CD14-positive monocyte (primary cell): Measurements from ENCODE around the gene UNC5C. TPM values are rescaled to one million over a fixed set of nuclear protein-coding genes. Genes with fewer than 3 reads are reported as not detected.

Experiments
- DNase-seq, 3 donors: peaks; one replicate each; pipeline ENCODE4 v3.0.0-alpha.2; 2011 to 2022
- H2AFZ ChIP-seq: 2 replicates; pipeline ENCODE4 v1.6.0; 2012; ENCODE audit warnings: mild to moderate bottlenecking, low read depth, low read length, inconsistent platforms; ENCODE audit not compliant: insufficient read depth, poor library complexity, severe bottlenecking
- H3K27ac ChIP-seq, 2 donors: 1 replicate in 1 of 2; 2 replicates in 1 of 2; pipeline ENCODE4 v1.5.1; 2012 to 2013; ENCODE audit warnings: low read length in 2 of 2, control low read depth in 1 of 2, inconsistent platforms in 1 of 2, low read depth in 1 of 2, mild to moderate bottlenecking in 1 of 2
- H3K27me3 ChIP-seq, 2 donors: one replicate each; pipeline versions ENCODE4 v1.6.0 to v1.6.1; 2011 to 2013; ENCODE audit warnings: low read length in 2 of 2; ENCODE audit not compliant: control insufficient read depth in 2 of 2, insufficient read depth in 2 of 2
- H3K36me3 ChIP-seq, 2 donors: replicated peaks in 1 of 2; 1 replicate in 1 of 2; 2 replicates in 1 of 2; pipeline versions ENCODE4 v1.5.1 to v1.6.1; 2012 to 2013; ENCODE audit warnings: low read length in 2 of 2, control low read depth in 1 of 2, inconsistent platforms in 1 of 2, mild to moderate bottlenecking in 1 of 2; ENCODE audit not compliant: insufficient read depth in 2 of 2, control insufficient read depth in 1 of 2
- H3K4me1 ChIP-seq, 2 donors: 1 replicate in 1 of 2; 2 replicates in 1 of 2; pipeline versions ENCODE4 v1.5.1 to v1.6.1; 2012 to 2013; ENCODE audit warnings: low read length in 2 of 2, control low read depth in 1 of 2, inconsistent platforms in 1 of 2, mild to moderate bottlenecking in 1 of 2, moderate library complexity in 1 of 2; ENCODE audit not compliant: insufficient read depth in 2 of 2, control insufficient read depth in 1 of 2
- H3K4me2 ChIP-seq: replicated peaks from 2 replicates; pipeline ENCODE3; 2012; ENCODE audit warnings: low read length, moderate library complexity, mild to moderate bottlenecking; ENCODE audit not compliant: poor library complexity, severe bottlenecking; ENCODE audit errors: extremely low read depth
- H3K4me3 ChIP-seq, 3 experiments: fragments of 200-600 bp in 1 of 3; sonication (generic) in 1 of 3; replicated peaks in 1 of 3; 1 replicate in 2 of 3; 2 replicates in 1 of 3; pipeline ENCODE4 v1.5.1; 2011 to 2013; ENCODE audit warnings: low read length in 3 of 3, mild to moderate bottlenecking in 3 of 3, control low read depth in 2 of 3, low read depth in 2 of 3, inconsistent platforms in 1 of 3, moderate library complexity in 1 of 3
- H3K79me2 ChIP-seq: 2 replicates; pipeline ENCODE4 v1.6.0; 2012; ENCODE audit warnings: mild to moderate bottlenecking, control low read depth, inconsistent platforms, low read length, moderate library complexity; ENCODE audit not compliant: insufficient read depth
- H3K9ac ChIP-seq: 2 replicates; pipeline ENCODE4 v1.6.0; 2017; ENCODE audit warnings: low read length, mild to moderate bottlenecking; ENCODE audit not compliant: insufficient read depth, poor library complexity, severe bottlenecking
- H3K9me3 ChIP-seq, 2 donors: replicated peaks in 1 of 2; 1 replicate in 1 of 2; 2 replicates in 1 of 2; pipeline versions ENCODE4 v1.5.1 to v1.6.1; 2012 to 2013; ENCODE audit warnings: low read length in 2 of 2, control low read depth in 1 of 2; ENCODE audit not compliant: control insufficient read depth in 1 of 2, insufficient read depth in 1 of 2
- H4K20me1 ChIP-seq: 2 replicates; pipeline ENCODE4 v1.6.0; 2012; ENCODE audit warnings: mild to moderate bottlenecking, low read length, control low read depth, moderate library complexity; ENCODE audit not compliant: insufficient read depth
- H3K27ac Mint-ChIP-seq, 7 donors: one replicate each; pipeline ENCODE4 v1.8.0; 2020; ENCODE audit warnings: mild to moderate bottlenecking in 7 of 7, mixed read lengths in 7 of 7, moderate library complexity in 6 of 7, inconsistent platforms in 2 of 7
- H3K27me3 Mint-ChIP-seq, 3 donors: one replicate each; pipeline ENCODE4 v1.8.0; 2021 to 2022; ENCODE audit warnings: low read depth in 3 of 3, mild to moderate bottlenecking in 3 of 3, mixed read lengths in 3 of 3, moderate library complexity in 3 of 3, inconsistent platforms in 1 of 3
- H3K36me3 Mint-ChIP-seq, 2 donors: one replicate each; pipeline ENCODE4 v1.8.0; 2020; ENCODE audit warnings: mixed read lengths in 2 of 2, inconsistent platforms in 1 of 2, mild to moderate bottlenecking in 1 of 2
- H3K4me1 Mint-ChIP-seq: one replicate; pipeline ENCODE4 v1.8.0; 2020; ENCODE audit warnings: mild to moderate bottlenecking, mixed read lengths
- H3K4me3 Mint-ChIP-seq, 2 donors: one replicate each; pipeline ENCODE4 v1.8.0; 2020; ENCODE audit warnings: mild to moderate bottlenecking in 2 of 2, mixed read lengths in 2 of 2, moderate library complexity in 1 of 2
- H3K9me3 Mint-ChIP-seq, 7 donors: one replicate each; pipeline ENCODE4 v1.8.0; 2020 to 2022; ENCODE audit warnings: mixed read lengths in 7 of 7, mild to moderate bottlenecking in 6 of 7, moderate library complexity in 6 of 7, inconsistent platforms in 2 of 7
- WGBS: methylation state at CpG from one replicate; pipeline ENCODE4 v1.1.5; 2013; ENCODE audit warnings: missing lambda C conversion rate; ENCODE audit not compliant: insufficient coverage; 5-methylcytosine and 5-hydroxymethylcytosine counted together
- intact Hi-C, 2 donors: fragments of 100-400 bp; cut with micrococcal nuclease; formaldehyde crosslinking; loops; one replicate each; pipeline versions ENCODE4 v1.15.0 to v1.15.1; 2023
- polyA plus RNA-seq, 3 donors: library from polyadenylated mRNA; depleted of rRNA in 1 of 3; unstranded in 2 of 3; stranded (reverse) in 1 of 3; fragments of 300-500 nt in 2 of 3; fragments of >200 nt in 1 of 3; fragmentation: Illumina TruSeq in 2 of 3; gene quantifications; 1 replicate in 2 of 3; 2 replicates in 1 of 3; pipeline ENCODE4 v1.2.3, GENCODE V29; 2012 to 2021
- TF ChIP-seq, protein P1 (sequence below): fragments of 200-600 bp; IDR thresholded peaks from one replicate; pipeline ENCODE4 v1.8.0; 2022; ENCODE audit warnings: antibody characterized with exemption, mild to moderate bottlenecking

Gene UNC5C
- polyA plus RNA-seq, 3 donors: 0.03 TPM; not detected in 2

DNA sequence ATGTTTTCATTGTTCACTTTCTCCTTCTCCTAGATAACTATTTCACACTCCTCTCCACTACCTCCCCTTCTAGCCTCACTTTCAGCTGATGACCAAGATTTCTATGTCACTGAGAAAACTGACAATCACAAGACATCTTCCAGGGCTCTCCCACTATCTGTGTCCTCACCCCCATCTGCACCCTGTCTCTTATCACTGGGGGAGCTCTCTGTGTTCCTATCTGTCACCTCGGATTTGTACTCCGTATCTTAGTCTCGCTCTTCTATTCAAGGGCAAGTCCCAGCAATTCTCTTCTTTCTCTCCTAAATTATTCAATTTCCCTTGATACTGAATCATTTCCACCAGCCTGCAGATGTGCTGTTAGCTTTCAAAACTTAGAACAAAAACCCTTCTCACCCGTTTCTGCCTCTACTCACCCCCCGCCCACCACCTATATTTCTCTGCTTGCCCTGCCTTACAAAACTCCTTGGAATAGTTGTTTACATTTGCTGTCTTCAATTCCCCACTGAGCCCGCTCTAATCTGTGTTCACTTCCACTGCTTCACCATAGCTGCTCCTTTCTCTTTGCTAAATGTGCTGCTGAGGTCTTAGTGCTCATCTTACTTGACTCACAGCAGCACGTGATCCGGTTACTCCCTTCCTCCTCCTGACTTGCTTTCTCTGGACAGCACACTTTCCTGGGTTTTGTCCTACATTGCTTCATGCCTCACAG lies 293.2 kb downstream of the UNC5C start:
- Histone ChIP-seq H3K4me3 (no peak overlapping the region), H3K9ac (no peak overlapping the region), H3K9me3 (no peaks in the 10 kb centered on the region), H3K4me1 (no peaks in the 10 kb centered on the region), H3K79me2 (no peaks in the 10 kb centered on the region), H3K27ac (no peak overlapping the region), H2AFZ (no peak overlapping the region), H3K36me3 (no peaks in the 10 kb centered on the region), H4K20me1 (no peaks in the 10 kb centered on the region), H3K4me2 (no peak overlapping the region), H3K27me3 (no peaks in the 10 kb centered on the region)
- H3K27me3 Mint-ChIP-seq: peaks cover 0 to 4% (median 0%) of the 10 kb centered on the region in 3 donors
- peaks cover 0 to 5% (median under 1%) of the 10 kb centered on the region in 7 donors for H3K9me3 Mint-ChIP-seq
- H3K4me3 Mint-ChIP-seq: no peak overlapping the region
- no peak overlapping the region for H3K27ac Mint-ChIP-seq
- no peak for DNase-seq
- no peaks in the 10 kb centered on the region for H3K4me1 Mint-ChIP-seq
- WGBS: 95% methylated on average over 7 of the region's 8 CpGs
- H3K36me3 Mint-ChIP-seq: no peaks in the 10 kb centered on the region
- intact Hi-C loops: no loop called here
- TF ChIP-seq, protein P1, sequence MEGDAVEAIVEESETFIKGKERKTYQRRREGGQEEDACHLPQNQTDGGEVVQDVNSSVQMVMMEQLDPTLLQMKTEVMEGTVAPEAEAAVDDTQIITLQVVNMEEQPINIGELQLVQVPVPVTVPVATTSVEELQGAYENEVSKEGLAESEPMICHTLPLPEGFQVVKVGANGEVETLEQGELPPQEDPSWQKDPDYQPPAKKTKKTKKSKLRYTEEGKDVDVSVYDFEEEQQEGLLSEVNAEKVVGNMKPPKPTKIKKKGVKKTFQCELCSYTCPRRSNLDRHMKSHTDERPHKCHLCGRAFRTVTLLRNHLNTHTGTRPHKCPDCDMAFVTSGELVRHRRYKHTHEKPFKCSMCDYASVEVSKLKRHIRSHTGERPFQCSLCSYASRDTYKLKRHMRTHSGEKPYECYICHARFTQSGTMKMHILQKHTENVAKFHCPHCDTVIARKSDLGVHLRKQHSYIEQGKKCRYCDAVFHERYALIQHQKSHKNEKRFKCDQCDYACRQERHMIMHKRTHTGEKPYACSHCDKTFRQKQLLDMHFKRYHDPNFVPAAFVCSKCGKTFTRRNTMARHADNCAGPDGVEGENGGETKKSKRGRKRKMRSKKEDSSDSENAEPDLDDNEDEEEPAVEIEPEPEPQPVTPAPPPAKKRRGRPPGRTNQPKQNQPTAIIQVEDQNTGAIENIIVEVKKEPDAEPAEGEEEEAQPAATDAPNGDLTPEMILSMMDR: no peak

DNA sequence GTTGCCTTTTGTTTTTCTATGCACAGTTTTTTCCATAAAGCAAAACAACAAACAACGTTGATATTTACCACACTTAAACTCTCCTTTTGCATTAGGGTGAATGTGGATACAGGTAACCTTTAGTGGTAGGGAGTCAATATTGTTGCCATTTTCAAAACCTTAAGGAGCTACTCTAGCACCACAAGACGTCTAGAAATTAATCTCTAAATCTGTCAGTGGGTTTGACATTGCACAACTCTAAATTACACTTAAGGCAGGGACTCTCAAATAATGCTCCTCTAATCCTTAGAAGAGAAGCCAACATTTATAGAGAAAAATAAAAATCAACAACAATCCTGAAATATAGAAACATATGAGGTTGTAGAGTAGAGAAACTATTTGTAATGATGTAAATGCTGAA lies 297.2 kb downstream of the UNC5C start:
- no peaks in the 10 kb centered on the region for H3K36me3 Mint-ChIP-seq
- intact Hi-C loops: no loop called here
- Histone ChIP-seq H3K36me3 (no peaks in the 10 kb centered on the region), H3K9ac (no peak overlapping the region), H3K79me2 (no peaks in the 10 kb centered on the region), H3K4me3 (no peak overlapping the region), H3K4me2 (no peak overlapping the region), H3K27me3 (no peaks in the 10 kb centered on the region), H3K9me3 (no peaks in the 10 kb centered on the region), H4K20me1 (no peaks in the 10 kb centered on the region), H3K4me1 (no peaks in the 10 kb centered on the region), H3K27ac (no peak overlapping the region), H2AFZ (no peak overlapping the region)
- TF ChIP-seq, protein P1: no peak
- no peaks in the 10 kb centered on the region for H3K4me1 Mint-ChIP-seq
- WGBS: no CpG with 5 or more reads among the region's 2 CpGs
- H3K27me3 Mint-ChIP-seq: peaks cover 0 to 4% (median 0%) of the 10 kb centered on the region in 3 donors
- no peak overlapping the region for H3K4me3 Mint-ChIP-seq
- H3K9me3 Mint-ChIP-seq: peaks cover 0 to 5% (median 0%) of the 10 kb centered on the region in 7 donors
- no peak overlapping the region for H3K27ac Mint-ChIP-seq
- DNase-seq: no peak
